AG04449 (cell line): ENCODE data around the gene CEP192.

Source experiments
- CTCF ChIA-PET: fragments of 350-600 bp; formaldehyde crosslinking; extraction: SDS; loops from one replicate; lab custom pipeline; 2021; ENCODE audit warnings: antibody characterized with exemption; lab: Yijun Ruan, JAX
- POLR2A ChIA-PET: fragments of 400-600, 350-600 bp; formaldehyde crosslinking; extraction: SDS; loops from one replicate; lab custom pipeline; 2020; ENCODE audit warnings: antibody characterized with exemption, inconsistent platforms; lab: Yijun Ruan, JAX
- DNase-seq: peaks from one replicate; pipeline ENCODE4 v3.0.0-alpha.2; 2010; ENCODE audit warnings: low read depth, low spot score
- H3K4me3 ChIP-seq: 2 replicates; pipeline ENCODE4 v1.5.1; 2011; ENCODE audit warnings: low read depth, mild to moderate bottlenecking, control low read depth, low read length
- CTCF ChIP-seq: IDR thresholded peaks from one replicate; pipeline ENCODE4 v1.5.1; 2011; ENCODE audit warnings: mild to moderate bottlenecking, moderate library complexity, low read length, control low read depth, inconsistent platforms; ENCODE audit not compliant: insufficient read depth; ENCODE audit errors: missing control alignments

Gene CEP192

GRCh38 chr18:13011719-13012118, 20.6 kb downstream of the CEP192 start:
- CTCF ChIA-PET, result no interaction called here
- no peak for DNase-seq
- TF ChIP-seq CTCF, result no peak
- H3K4me3 ChIP-seq, result no peak overlapping the region
- POLR2A ChIA-PET, result no interaction called here

GRCh38 chr18:13014232-13014631, 23.1 kb downstream of the CEP192 start:
- no peak overlapping the region for H3K4me3 ChIP-seq
- CTCF ChIA-PET, result interaction anchor here (3.6 kb wide), 1 partner anchor 10 kb away, joined by 18 read pairs; no protein-coding TSS in a partner anchor
- TF ChIP-seq CTCF, result no peak
- DNase-seq, result no peak
- POLR2A ChIA-PET, result no interaction called here

- DNase-seq, result no peak
- H3K4me3 ChIP-seq, result no peak overlapping the region
- TF ChIP-seq CTCF, result no peak
- CTCF ChIA-PET, result interaction anchor here (3.6 kb wide), 1 partner anchor 10 kb away, joined by 18 read pairs; no protein-coding TSS in a partner anchor
- POLR2A ChIA-PET, result no interaction called here
Observed at GRCh38 chr18:13014818-13015217, 23.7 kb downstream of the CEP192 start.

GRCh38 chr18:13017247-13017875, 26.2 kb downstream of the CEP192 start:
- no peak for TF ChIP-seq CTCF
- CTCF ChIA-PET, result no interaction called here
- H3K4me3 ChIP-seq, result no peak overlapping the region
- no peak for DNase-seq
- POLR2A ChIA-PET, result no interaction called here

- no peak for DNase-seq
- ChIA-PET CTCF (interaction anchor here (0.9 to 1.1 kb wide), 2 partner anchors 12 to 14 kb away, joined by 3 to 4 read pairs; no protein-coding TSS in a partner anchor), POLR2A (no interaction called here)
- no peak overlapping the region for H3K4me3 ChIP-seq
- no peak for TF ChIP-seq CTCF
Observed at GRCh38 chr18:13018374-13018773, 27.2 kb downstream of the CEP192 start.

GRCh38 chr18:13019301-13019700, 28.1 kb downstream of the CEP192 start:
- TF ChIP-seq CTCF, result no peak
- DNase-seq, result no peak
- POLR2A ChIA-PET, result no interaction called here
- CTCF ChIA-PET, result interaction anchor here (0.8 kb wide), 1 partner anchor 14 kb away, joined by 4 read pairs; no protein-coding TSS in a partner anchor
- no peak overlapping the region for H3K4me3 ChIP-seq
